Fibroblast of villous mesenchyme (primary cell): ENCODE results near the gene FGF14. TPM values are rescaled to one million over a fixed set of nuclear protein-coding genes. Genes with fewer than 3 reads are reported as not detected.
"Not testable (repeated sequence)": the region's sequence is repeated elsewhere in the genome, so short reads cannot be mapped to it uniquely, and the experiment has no call there.

Experiments used
- DNase-seq: peaks from one replicate; pipeline ENCODE4 v3.0.0-alpha.2; 2010; ENCODE audit warnings: low read depth
- H3K4me3 ChIP-seq: 2 replicates; pipeline ENCODE4 v1.5.1; 2011; ENCODE audit warnings: low read depth, mild to moderate bottlenecking, low read length
- total RNA-seq: library from RNA; depleted of rRNA; stranded (reverse); fragments of >200 nt; gene quantifications from 2 replicates; pipeline ENCODE4 v1.2.3, GENCODE V29; 2012
- TF ChIP-seq, protein P1 (sequence below): IDR thresholded peaks from 2 replicates; pipeline ENCODE4 v1.5.1; 2012; ENCODE audit warnings: low read depth, mild to moderate bottlenecking, low read length; ENCODE audit not compliant: insufficient read depth

FGF14 gene
- total RNA-seq, 1 donor, result under 0.01 TPM

GRCh38 chr13:102012299-102013293 lies 389.3 kb downstream of the FGF14 start:
- DNase-seq, result no peak
- TF ChIP-seq, protein P1, sequence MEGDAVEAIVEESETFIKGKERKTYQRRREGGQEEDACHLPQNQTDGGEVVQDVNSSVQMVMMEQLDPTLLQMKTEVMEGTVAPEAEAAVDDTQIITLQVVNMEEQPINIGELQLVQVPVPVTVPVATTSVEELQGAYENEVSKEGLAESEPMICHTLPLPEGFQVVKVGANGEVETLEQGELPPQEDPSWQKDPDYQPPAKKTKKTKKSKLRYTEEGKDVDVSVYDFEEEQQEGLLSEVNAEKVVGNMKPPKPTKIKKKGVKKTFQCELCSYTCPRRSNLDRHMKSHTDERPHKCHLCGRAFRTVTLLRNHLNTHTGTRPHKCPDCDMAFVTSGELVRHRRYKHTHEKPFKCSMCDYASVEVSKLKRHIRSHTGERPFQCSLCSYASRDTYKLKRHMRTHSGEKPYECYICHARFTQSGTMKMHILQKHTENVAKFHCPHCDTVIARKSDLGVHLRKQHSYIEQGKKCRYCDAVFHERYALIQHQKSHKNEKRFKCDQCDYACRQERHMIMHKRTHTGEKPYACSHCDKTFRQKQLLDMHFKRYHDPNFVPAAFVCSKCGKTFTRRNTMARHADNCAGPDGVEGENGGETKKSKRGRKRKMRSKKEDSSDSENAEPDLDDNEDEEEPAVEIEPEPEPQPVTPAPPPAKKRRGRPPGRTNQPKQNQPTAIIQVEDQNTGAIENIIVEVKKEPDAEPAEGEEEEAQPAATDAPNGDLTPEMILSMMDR, result no peak
- H3K4me3 ChIP-seq, result no peak overlapping the region

DNA sequence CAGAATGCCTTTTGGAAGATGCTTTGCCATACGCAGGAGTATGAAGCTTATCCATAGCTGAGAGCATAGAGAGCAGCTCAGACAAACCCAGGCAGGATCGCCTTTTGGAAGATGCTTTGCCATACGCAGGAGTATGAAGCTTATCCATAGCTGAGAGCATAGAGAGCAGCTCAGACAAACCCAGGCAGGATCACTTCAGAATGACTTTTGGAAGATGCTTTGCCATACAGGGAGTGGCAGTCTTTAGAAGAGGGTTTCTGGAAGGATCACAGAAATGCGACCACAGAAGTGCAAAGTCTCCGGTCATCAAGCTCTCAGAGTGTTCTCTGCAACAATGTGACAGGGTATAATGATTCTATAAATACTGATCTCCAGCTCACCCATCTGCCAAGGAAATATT lies 390.4 kb downstream of the FGF14 start:
- not testable (repeated sequence) for H3K4me3 ChIP-seq, DNase-seq

DNA sequence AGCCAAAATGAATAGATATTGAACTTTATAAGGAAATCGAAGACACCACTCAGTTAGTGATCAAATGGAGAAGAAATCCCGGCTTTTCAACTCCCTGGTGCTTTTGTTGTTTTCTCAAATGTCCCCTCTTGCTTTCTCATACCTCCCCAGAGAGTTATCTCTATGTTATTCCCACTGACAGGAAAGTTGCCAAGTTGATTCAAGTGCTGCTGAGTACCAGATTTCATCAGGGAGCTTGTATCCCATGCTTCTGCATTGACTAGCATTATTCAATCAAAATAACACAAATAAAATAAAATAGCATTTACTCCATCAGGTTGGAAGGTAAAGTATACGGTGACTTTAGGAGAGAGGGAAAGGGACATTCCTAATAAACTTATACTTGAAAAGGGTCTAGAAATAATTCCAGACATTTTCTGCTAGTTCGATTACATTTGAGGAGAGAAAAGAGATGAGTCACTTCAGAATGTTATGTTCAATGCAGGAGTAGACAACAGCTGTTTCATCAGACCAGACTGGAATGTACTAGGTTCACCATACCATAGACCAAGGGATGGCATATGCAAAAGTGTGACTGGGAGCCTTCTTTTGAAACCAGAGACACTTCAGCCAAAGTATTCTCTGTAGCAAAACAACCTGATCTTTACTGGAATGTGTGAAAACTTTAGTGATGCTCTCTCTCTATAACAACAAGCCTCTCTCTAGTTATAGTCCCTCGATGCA lies 397.8 kb downstream of the FGF14 start:
- TF ChIP-seq, protein P1, result no peak
- no peak overlapping the region for H3K4me3 ChIP-seq
- DNase-seq, result no peak

- DNase-seq, result peak; percentile 36
- H3K4me3 ChIP-seq, result no peak overlapping the region
- TF ChIP-seq, protein P1, result no peak
These were observed 399.6 kb downstream of the FGF14 start for GRCh38 chr13:102002287-102002686.

GRCh38 chr13:102000764-102001163 lies 401.1 kb downstream of the FGF14 start:
- no peak overlapping the region for H3K4me3 ChIP-seq
- DNase-seq, result no peak
- TF ChIP-seq, protein P1, result no peak

DNA sequence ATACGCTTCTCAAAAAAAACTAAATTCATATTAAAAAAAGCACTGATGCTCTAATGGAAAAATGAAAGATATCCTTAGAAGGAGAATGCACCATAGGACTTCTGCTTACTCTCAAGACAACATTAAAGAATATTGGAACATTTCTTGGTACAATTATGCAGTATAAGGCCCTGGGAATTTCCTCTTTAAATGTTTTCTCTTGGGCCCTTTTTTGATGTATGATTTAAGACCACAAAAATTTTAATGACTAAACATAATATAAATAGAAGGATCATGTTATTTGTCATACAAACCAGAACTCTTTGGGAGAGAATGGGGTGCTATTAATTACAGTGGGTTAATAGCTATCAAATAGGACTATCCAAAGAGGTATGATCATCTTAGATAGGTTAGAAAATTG lies 403.7 kb downstream of the FGF14 start:
- no peak overlapping the region for H3K4me3 ChIP-seq
- DNase-seq, result no peak
- TF ChIP-seq, protein P1, result no peak

- DNase-seq, result no peak
- TF ChIP-seq, protein P1, result no peak
- no peak overlapping the region for H3K4me3 ChIP-seq
These were observed 404.9 kb downstream of the FGF14 start for GRCh38 chr13:101996954-101997353.
